ENCODE data around the gene ZRANB3. TPM values are rescaled to one million over a fixed set of nuclear protein-coding genes. Genes with fewer than 3 reads are reported as not detected.

ZRANB3 gene
- total and polyA plus RNA-seq, 2 experiments from 2014 or later, result 10.5 to 16.8 TPM

DNA sequence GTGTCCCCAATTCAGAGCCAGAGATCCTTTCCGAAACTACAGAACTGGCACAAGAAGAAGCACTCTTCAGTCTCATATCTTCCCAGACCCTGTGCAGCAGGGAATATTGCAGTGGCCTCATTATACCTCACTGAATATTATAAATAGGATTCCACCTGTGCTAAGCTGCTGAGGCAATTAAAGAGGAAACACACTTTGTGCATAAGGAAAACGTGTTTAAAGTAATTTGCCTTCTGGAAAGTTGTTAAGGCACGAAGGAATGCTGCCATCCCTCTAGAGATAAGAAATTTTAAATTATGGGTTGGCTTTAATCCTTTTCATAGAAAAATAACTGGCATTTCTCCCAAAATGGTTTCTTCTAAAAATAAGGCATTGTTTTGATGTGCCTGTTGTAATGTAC lies 245.6 kb downstream of the ZRANB3 start:
- no peak overlapping the region for H3K4me2 ChIP-seq
- H3K27me3 ChIP-seq (ENCODE audit: insufficient read depth), result no peaks in the 10 kb centered on the region
- H3F3A ChIP-seq (replicated peaks; ENCODE audit: low read depth), result no peaks in the 10 kb centered on the region
- H3K4me1 Mint-ChIP-seq, result no peaks in the 10 kb centered on the region
- peaks cover 31% of the 10 kb centered on the region for H3K36me3 Mint-ChIP-seq (ENCODE audit: low read depth)
- DNase-seq (ENCODE audit: low spot score) (no peak), ATAC-seq (no peak)
- TF ChIP-seq ZNF331 (CRISPR knock-in tag; IDR thresholded peaks at IDR 0.05; ENCODE audit: low read depth) (no peak), POLR2AphosphoS5 (IDR thresholded peaks at IDR 0.05; ENCODE audit: low read depth) (no peak), EZH2phosphoT487 (IDR thresholded peaks at IDR 0.05; ENCODE audit: unreplicated experiment) (no peak), JUNB (IDR thresholded peaks at IDR 0.05; ENCODE audit: unreplicated experiment) (no peak), NANOG (IDR thresholded peaks at IDR 0.05; ENCODE audit: borderline replicate concordance) (no peak), ZNF114 (CRISPR knock-in tag; IDR thresholded peaks at IDR 0.05) (no peak), CREB1 (CRISPR knock-in tag; IDR thresholded peaks at IDR 0.05; ENCODE audit: low read depth) (no peak), EZH2 (IDR thresholded peaks at IDR 0.05; ENCODE audit: low read depth, unreplicated experiment) (no peak), STAT1 (IDR thresholded peaks at IDR 0.05; ENCODE audit: unreplicated experiment) (no peak)
- TF ChIP-seq, protein P1, sequence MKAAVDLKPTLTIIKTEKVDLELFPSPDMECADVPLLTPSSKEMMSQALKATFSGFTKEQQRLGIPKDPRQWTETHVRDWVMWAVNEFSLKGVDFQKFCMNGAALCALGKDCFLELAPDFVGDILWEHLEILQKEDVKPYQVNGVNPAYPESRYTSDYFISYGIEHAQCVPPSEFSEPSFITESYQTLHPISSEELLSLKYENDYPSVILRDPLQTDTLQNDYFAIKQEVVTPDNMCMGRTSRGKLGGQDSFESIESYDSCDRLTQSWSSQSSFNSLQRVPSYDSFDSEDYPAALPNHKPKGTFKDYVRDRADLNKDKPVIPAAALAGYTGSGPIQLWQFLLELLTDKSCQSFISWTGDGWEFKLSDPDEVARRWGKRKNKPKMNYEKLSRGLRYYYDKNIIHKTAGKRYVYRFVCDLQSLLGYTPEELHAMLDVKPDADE (IDR thresholded peaks at IDR 0.05), result no peak
- TF ChIP-seq, protein P2, sequence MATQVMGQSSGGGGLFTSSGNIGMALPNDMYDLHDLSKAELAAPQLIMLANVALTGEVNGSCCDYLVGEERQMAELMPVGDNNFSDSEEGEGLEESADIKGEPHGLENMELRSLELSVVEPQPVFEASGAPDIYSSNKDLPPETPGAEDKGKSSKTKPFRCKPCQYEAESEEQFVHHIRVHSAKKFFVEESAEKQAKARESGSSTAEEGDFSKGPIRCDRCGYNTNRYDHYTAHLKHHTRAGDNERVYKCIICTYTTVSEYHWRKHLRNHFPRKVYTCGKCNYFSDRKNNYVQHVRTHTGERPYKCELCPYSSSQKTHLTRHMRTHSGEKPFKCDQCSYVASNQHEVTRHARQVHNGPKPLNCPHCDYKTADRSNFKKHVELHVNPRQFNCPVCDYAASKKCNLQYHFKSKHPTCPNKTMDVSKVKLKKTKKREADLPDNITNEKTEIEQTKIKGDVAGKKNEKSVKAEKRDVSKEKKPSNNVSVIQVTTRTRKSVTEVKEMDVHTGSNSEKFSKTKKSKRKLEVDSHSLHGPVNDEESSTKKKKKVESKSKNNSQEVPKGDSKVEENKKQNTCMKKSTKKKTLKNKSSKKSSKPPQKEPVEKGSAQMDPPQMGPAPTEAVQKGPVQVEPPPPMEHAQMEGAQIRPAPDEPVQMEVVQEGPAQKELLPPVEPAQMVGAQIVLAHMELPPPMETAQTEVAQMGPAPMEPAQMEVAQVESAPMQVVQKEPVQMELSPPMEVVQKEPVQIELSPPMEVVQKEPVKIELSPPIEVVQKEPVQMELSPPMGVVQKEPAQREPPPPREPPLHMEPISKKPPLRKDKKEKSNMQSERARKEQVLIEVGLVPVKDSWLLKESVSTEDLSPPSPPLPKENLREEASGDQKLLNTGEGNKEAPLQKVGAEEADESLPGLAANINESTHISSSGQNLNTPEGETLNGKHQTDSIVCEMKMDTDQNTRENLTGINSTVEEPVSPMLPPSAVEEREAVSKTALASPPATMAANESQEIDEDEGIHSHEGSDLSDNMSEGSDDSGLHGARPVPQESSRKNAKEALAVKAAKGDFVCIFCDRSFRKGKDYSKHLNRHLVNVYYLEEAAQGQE (IDR thresholded peaks at IDR 0.05; ENCODE audit: unreplicated experiment), result no peak
- TF ChIP-seq, protein P3, sequence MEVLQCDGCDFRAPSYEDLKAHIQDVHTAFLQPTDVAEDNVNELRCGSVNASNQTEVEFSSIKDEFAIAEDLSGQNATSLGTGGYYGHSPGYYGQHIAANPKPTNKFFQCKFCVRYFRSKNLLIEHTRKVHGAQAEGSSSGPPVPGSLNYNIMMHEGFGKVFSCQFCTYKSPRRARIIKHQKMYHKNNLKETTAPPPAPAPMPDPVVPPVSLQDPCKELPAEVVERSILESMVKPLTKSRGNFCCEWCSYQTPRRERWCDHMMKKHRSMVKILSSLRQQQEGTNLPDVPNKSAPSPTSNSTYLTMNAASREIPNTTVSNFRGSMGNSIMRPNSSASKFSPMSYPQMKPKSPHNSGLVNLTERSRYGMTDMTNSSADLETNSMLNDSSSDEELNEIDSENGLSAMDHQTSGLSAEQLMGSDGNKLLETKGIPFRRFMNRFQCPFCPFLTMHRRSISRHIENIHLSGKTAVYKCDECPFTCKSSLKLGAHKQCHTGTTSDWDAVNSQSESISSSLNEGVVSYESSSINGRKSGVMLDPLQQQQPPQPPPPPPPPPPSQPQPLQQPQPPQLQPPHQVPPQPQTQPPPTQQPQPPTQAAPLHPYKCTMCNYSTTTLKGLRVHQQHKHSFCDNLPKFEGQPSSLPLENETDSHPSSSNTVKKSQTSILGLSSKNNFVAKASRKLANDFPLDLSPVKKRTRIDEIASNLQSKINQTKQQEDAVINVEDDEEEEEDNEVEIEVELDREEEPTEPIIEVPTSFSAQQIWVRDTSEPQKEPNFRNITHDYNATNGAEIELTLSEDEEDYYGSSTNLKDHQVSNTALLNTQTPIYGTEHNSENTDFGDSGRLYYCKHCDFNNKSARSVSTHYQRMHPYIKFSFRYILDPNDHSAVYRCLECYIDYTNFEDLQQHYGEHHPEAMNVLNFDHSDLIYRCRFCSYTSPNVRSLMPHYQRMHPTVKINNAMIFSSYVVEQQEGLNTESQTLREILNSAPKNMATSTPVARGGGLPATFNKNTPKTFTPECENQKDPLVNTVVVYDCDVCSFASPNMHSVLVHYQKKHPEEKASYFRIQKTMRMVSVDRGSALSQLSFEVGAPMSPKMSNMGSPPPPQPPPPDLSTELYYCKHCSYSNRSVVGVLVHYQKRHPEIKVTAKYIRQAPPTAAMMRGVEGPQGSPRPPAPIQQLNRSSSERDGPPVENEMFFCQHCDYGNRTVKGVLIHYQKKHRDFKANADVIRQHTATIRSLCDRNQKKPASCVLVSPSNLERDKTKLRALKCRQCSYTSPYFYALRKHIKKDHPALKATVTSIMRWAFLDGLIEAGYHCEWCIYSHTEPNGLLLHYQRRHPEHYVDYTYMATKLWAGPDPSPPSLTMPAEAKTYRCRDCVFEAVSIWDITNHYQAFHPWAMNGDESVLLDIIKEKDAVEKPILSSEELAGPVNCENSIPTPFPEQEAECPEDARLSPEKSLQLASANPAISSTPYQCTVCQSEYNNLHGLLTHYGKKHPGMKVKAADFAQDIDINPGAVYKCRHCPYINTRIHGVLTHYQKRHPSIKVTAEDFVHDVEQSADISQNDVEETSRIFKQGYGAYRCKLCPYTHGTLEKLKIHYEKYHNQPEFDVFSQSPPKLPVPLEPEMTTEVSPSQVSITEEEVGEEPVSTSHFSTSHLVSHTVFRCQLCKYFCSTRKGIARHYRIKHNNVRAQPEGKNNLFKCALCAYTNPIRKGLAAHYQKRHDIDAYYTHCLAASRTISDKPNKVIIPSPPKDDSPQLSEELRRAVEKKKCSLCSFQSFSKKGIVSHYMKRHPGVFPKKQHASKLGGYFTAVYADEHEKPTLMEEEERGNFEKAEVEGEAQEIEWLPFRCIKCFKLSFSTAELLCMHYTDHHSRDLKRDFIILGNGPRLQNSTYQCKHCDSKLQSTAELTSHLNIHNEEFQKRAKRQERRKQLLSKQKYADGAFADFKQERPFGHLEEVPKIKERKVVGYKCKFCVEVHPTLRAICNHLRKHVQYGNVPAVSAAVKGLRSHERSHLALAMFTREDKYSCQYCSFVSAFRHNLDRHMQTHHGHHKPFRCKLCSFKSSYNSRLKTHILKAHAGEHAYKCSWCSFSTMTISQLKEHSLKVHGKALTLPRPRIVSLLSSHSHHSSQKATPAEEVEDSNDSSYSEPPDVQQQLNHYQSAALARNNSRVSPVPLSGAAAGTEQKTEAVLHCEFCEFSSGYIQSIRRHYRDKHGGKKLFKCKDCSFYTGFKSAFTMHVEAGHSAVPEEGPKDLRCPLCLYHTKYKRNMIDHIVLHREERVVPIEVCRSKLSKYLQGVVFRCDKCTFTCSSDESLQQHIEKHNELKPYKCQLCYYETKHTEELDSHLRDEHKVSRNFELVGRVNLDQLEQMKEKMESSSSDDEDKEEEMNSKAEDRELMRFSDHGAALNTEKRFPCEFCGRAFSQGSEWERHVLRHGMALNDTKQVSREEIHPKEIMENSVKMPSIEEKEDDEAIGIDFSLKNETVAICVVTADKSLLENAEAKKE (CRISPR knock-in tag; IDR thresholded peaks at IDR 0.05), result no peak
- TF ChIP-seq, protein P4, sequence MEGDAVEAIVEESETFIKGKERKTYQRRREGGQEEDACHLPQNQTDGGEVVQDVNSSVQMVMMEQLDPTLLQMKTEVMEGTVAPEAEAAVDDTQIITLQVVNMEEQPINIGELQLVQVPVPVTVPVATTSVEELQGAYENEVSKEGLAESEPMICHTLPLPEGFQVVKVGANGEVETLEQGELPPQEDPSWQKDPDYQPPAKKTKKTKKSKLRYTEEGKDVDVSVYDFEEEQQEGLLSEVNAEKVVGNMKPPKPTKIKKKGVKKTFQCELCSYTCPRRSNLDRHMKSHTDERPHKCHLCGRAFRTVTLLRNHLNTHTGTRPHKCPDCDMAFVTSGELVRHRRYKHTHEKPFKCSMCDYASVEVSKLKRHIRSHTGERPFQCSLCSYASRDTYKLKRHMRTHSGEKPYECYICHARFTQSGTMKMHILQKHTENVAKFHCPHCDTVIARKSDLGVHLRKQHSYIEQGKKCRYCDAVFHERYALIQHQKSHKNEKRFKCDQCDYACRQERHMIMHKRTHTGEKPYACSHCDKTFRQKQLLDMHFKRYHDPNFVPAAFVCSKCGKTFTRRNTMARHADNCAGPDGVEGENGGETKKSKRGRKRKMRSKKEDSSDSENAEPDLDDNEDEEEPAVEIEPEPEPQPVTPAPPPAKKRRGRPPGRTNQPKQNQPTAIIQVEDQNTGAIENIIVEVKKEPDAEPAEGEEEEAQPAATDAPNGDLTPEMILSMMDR (conservative IDR thresholded peaks at IDR 0.05; ENCODE audit: low read depth in 2 of 2), result no peak
- H3K27ac ChIP-seq (ENCODE audit: low read depth), result no peak overlapping the region
- no peaks in the 10 kb centered on the region for H4K20me1 ChIP-seq (replicated peaks; ENCODE audit: insufficient read depth)
- H3K4me3 ChIP-seq, result no peak overlapping the region
- H3K79me2 ChIP-seq (replicated peaks; ENCODE audit: insufficient read depth), result no peaks in the 10 kb centered on the region
- no peaks in the 10 kb centered on the region for H3K27me3 Mint-ChIP-seq (ENCODE audit: insufficient read depth, low read depth, poor library complexity)
- H3K4me1 ChIP-seq (ENCODE audit: insufficient read depth), result peaks cover 12% of the 10 kb centered on the region
- H3K27ac Mint-ChIP-seq, result no peak overlapping the region
- H2AFZ ChIP-seq, result no peak overlapping the region
- H3K4me3 Mint-ChIP-seq, result no peak overlapping the region
- no peaks in the 10 kb centered on the region; the same call in 1 of the 2 replicates for H3K36me3 ChIP-seq (ENCODE audit: insufficient read depth)
- peaks cover 18% of the 10 kb centered on the region for H3K9me3 Mint-ChIP-seq
- H3K9me2 ChIP-seq (ENCODE audit: insufficient read depth), result no peaks in the 10 kb centered on the region

Measured in GM23338 (cell line).